ENCODE results near the gene APOD. TPM values are rescaled to one million over a fixed set of nuclear protein-coding genes. Genes with fewer than 3 reads are reported as not detected.
A peak's percentile ranks its signal among the peaks of the same experiment; 100 is the strongest.

APOD gene
- total and polyA plus RNA-seq, 4 experiments from 2014 or later = not detected

DNA sequence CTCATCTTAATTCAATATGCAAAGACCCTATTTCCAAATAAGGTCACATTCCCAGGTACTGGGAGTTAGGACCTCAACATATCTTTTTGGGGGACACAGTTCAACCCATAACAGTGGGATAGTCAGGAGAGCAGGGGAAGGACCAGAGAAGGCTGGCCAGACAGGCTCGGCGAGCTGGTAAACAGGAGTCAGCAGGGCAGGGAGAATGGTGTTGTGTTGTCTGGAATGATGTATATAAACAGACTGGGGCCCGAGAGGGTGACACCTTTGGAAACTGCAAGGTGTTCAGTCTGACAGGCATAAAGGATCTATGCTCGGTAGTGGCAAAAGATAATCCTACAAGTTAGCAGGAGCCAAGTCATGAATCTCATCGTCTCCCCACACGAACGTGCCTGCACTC is 30.5 kb downstream of the APOD start:
- ChIA-PET CTCF (ENCODE audit: partially characterized antibody) (interaction anchor here (1.2 to 3.4 kb wide), 3 partner anchors 8 to 306 kb away, joined by 3 to 11 read pairs (median 5); no protein-coding TSS in a partner anchor), POLR2A (ENCODE audit: partially characterized antibody) (interaction anchor here (0.8 to 11.2 kb wide), 3 partner anchors 12 to 282 kb away, joined by 3 to 224 read pairs (median 4); partner anchors contain the start of genes ACAP2, PPP1R2 and XXYLT1)
- Mint-ChIP-seq H3K4me3 (peak overlapping the region in 7 of 8 donors; percentile 4 to 52 (median 32)), H3K4me1 (peaks cover 44 to 74% (median 64%) of the 10 kb centered on the region in 4 donors), H3K27me3 (no peaks in the 10 kb centered on the region), H3K36me3 (no peaks in the 10 kb centered on the region), H3K27ac (peak overlapping the region; percentile 92 to 99 (median 96)), H3K9me3 (no peaks in the 10 kb centered on the region)
- Histone ChIP-seq H3K27me3 (ENCODE audit: insufficient read depth, low read length) (no peaks in the 10 kb centered on the region), H3K36me3 (ENCODE audit: insufficient read depth, low read length) (no peaks in the 10 kb centered on the region), H3K27ac (ENCODE audit: low read depth, low read length) (peak overlapping the region; percentile 45), H3K4me3 (ENCODE audit: low read length in 2 of 2) (no peak overlapping the region), H3K4me1 (ENCODE audit: insufficient read depth, low read length) (peaks cover 68% of the 10 kb centered on the region), H3K9me3 (ENCODE audit: control insufficient read depth in 1 of 2, low read length in 2 of 2) (no peaks in the 10 kb centered on the region)
- DNase-seq = no peak
- intact Hi-C loops (cut with micrococcal nuclease) = loop anchor here (5.0 kb wide), 1 partner anchor 194 kb away; no protein-coding TSS in a partner anchor

DNA sequence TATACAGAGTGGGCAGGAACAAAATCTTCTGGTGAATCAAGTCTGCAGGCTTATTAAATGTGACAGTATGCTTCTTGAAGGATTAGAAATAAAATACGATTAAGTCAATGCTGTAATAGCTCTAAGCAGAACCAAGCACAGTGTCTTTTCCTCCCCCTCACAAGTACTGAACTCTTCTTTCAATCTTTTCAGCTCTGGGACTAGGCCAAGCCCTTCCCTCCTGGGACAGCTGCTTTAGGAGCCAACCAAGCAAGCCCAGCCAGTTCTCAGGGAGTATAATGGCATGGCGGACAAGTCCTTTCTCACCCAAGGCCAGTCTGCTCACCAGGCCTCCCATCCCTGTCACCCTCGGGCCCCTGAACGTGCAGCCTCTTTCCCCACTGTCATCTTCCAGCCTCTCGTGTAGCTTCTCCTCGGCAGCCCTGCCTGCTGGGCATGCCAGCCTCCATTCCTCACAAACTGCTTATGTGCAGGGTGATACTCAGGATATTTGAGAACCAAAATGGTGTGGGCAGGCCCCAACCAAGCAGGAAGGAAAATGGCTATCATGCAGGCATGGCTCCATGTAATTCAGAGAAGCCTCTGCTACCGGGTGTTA is 32.3 kb downstream of the APOD start:
- DNase-seq = no peak
- no peaks in the 10 kb centered on the region for H3K9me3 Mint-ChIP-seq
- peak overlapping the region in 1 of 2 donors; percentile 1 for H3K4me3 ChIP-seq (ENCODE audit: low read length in 2 of 2)
- H3K27ac Mint-ChIP-seq = peak overlapping the region; percentile 92 to 99 (median 96)
- ChIA-PET CTCF (ENCODE audit: partially characterized antibody) (interaction anchor here (0.7 to 3.4 kb wide), 8 partner anchors 8 to 361 kb away, joined by 3 to 20 read pairs (median 9); partner anchors contain the start of genes PPP1R2 and XXYLT1), POLR2A (ENCODE audit: partially characterized antibody) (interaction anchor here (1.8 to 11.2 kb wide), 6 partner anchors 10 to 357 kb away, joined by 6 to 224 read pairs (median 16); partner anchors contain the start of genes ACAP2, PPP1R2 and TNK2)
- H3K9me3 ChIP-seq (ENCODE audit: control insufficient read depth in 1 of 2, low read length in 2 of 2) = no peaks in the 10 kb centered on the region
- H3K27me3 ChIP-seq (ENCODE audit: insufficient read depth, low read length) = no peaks in the 10 kb centered on the region
- no peaks in the 10 kb centered on the region for H3K36me3 Mint-ChIP-seq
- peak overlapping the region in 7 of 8 donors; percentile 29 to 91 (median 84) for H3K4me3 Mint-ChIP-seq
- H3K4me1 Mint-ChIP-seq = peaks cover 55 to 90% (median 77%) of the 10 kb centered on the region in 4 donors
- no peaks in the 10 kb centered on the region for H3K36me3 ChIP-seq (ENCODE audit: insufficient read depth, low read length)
- H3K27me3 Mint-ChIP-seq = no peaks in the 10 kb centered on the region
- peaks cover 85% of the 10 kb centered on the region for H3K4me1 ChIP-seq (ENCODE audit: insufficient read depth, low read length)
- intact Hi-C loops (cut with micrococcal nuclease) = loop anchor here (2.0 to 5.0 kb wide), 2 partner anchors 196 to 281 kb away; partner anchors contain the start of gene XXYLT1
- peak overlapping the region; percentile 70 for H3K27ac ChIP-seq (ENCODE audit: low read depth, low read length)

DNA sequence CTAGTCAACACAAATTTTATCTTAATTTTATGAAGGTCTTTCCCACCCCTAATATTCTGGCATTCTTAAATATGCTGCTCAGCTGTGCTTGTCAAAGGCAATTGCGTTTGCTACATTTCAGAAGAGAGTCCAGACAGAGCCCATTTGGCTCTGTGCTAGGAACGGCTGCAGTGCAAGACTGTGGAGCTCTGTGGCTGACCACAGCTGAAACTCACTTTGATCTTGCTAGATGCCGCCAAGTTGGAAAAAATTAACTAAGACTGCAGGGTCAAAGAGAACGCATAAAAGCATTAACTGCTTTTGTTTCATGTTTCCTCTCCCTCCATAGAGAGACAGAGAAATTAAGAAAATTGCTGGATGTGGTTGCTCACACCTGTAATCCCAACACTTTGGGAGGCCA is 33.0 kb downstream of the APOD start:
- Mint-ChIP-seq H3K4me3 (peak overlapping the region; percentile 84 to 94 (median 90)), H3K9me3 (no peaks in the 10 kb centered on the region), H3K27me3 (no peaks in the 10 kb centered on the region), H3K27ac (peak overlapping the region; percentile 92 to 99 (median 96)), H3K4me1 (peaks cover 57 to 91% (median 77%) of the 10 kb centered on the region in 4 donors), H3K36me3 (no peaks in the 10 kb centered on the region)
- Histone ChIP-seq H3K27ac (ENCODE audit: low read depth, low read length) (peak overlapping the region; percentile 70), H3K4me3 (ENCODE audit: low read length in 2 of 2) (peak overlapping the region; percentile 64 to 74), H3K4me1 (ENCODE audit: insufficient read depth, low read length) (peaks cover 87% of the 10 kb centered on the region), H3K9me3 (ENCODE audit: control insufficient read depth in 1 of 2, low read length in 2 of 2) (no peaks in the 10 kb centered on the region), H3K27me3 (ENCODE audit: insufficient read depth, low read length) (no peaks in the 10 kb centered on the region), H3K36me3 (ENCODE audit: insufficient read depth, low read length) (no peaks in the 10 kb centered on the region)
- ChIA-PET CTCF (ENCODE audit: partially characterized antibody) (interaction anchor here (0.8 to 3.4 kb wide), 13 partner anchors 8 to 362 kb away, joined by 3 to 20 read pairs (median 7); partner anchors contain the start of genes PPP1R2 and XXYLT1), POLR2A (ENCODE audit: partially characterized antibody) (interaction anchor here (0.7 to 11.2 kb wide), 19 partner anchors 8 to 878 kb away, joined by 3 to 224 read pairs (median 6); partner anchors contain the start of genes ACAP2, LSG1, PCYT1A and PPP1R2)
- DNase-seq = peak in 1 of 5 donors; percentile 61
- intact Hi-C loops (cut with micrococcal nuclease) = loop anchor here (1.0 to 5.0 kb wide), 4 partner anchors 8 to 280 kb away; partner anchors contain the start of gene XXYLT1

DNA sequence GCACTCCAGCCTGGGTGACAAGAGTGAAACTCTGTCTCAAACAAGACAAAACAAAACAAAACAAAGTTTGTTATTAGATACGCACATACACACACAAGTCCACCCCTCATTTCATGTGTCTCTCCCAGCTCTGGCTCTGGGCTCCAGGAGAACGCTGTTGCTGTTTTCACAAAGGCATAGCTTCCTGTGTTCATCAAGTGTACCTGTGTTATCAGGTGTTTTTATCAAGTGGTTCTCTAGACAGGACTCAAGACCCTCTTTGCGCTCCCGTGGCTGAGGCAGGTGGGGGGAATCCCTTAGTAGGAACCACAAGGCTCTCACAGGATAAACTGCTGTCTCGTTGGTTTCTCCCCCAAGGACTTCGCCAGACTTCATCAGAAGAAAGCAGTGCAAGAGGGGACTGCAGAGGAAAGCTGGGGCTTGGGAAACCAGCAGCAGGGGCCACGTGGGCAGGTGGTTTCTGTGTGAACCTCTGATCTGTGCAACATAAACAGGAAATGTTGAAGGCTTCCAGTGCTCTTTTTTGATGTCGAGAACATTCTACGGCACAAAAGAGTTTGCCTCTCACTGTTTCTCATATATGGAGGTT is 33.7 kb downstream of the APOD start:
- H3K36me3 Mint-ChIP-seq = no peaks in the 10 kb centered on the region
- peak; percentile 87 to 96 (median 90) for DNase-seq
- H3K4me1 ChIP-seq (ENCODE audit: insufficient read depth, low read length) = peaks cover 88% of the 10 kb centered on the region
- no peaks in the 10 kb centered on the region for H3K36me3 ChIP-seq (ENCODE audit: insufficient read depth, low read length)
- H3K27me3 Mint-ChIP-seq = no peaks in the 10 kb centered on the region
- H3K9me3 Mint-ChIP-seq = no peaks in the 10 kb centered on the region
- intact Hi-C loops (cut with micrococcal nuclease) = loop anchor here (1.0 to 5.0 kb wide), 4 partner anchors 8 to 279 kb away; partner anchors contain the start of gene XXYLT1
- peak overlapping the region; percentile 84 to 94 (median 90) for H3K4me3 Mint-ChIP-seq
- H3K27ac Mint-ChIP-seq = peak overlapping the region; percentile 92 to 99 (median 96)
- H3K9me3 ChIP-seq (ENCODE audit: control insufficient read depth in 1 of 2, low read length in 2 of 2) = no peaks in the 10 kb centered on the region
- ChIA-PET CTCF (ENCODE audit: partially characterized antibody) (interaction anchor here (0.8 to 3.2 kb wide), 13 partner anchors 8 to 365 kb away, joined by 3 to 20 read pairs (median 5); partner anchors contain the start of genes PPP1R2 and XXYLT1), POLR2A (ENCODE audit: partially characterized antibody) (interaction anchor here (0.7 to 11.2 kb wide), 23 partner anchors 8 to 878 kb away, joined by 3 to 224 read pairs (median 4); partner anchors contain the start of genes ACAP2, LSG1, PCYT1A and PPP1R2)
- peak overlapping the region in 1 of 2 donors; percentile 74 for H3K4me3 ChIP-seq (ENCODE audit: low read length in 2 of 2)
- peak overlapping the region; percentile 70 for H3K27ac ChIP-seq (ENCODE audit: low read depth, low read length)
- peaks cover 56 to 93% (median 77%) of the 10 kb centered on the region in 4 donors for H3K4me1 Mint-ChIP-seq
- H3K27me3 ChIP-seq (ENCODE audit: insufficient read depth, low read length) = no peaks in the 10 kb centered on the region

DNA sequence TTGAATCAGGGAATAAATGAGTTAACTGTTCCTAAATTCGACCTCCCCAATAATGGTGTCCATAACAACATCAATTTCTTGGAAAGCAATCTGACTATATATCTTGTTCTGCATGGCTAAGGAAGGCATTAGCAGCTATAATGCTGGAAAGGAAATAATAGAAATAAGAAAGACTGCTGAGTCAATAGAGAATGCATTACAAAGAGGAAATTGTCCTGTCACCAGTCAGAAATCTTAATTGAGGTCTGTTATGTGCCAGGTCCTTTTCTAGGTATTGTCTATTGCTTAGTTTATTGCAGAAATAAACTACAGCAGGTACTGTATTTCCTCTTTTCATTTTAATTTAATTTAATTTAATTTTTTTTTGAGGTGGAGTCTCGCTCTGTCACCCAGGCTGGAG is 34.8 kb downstream of the APOD start:
- intact Hi-C loops (cut with micrococcal nuclease) = no loop called here
- Histone ChIP-seq H3K27me3 (ENCODE audit: insufficient read depth, low read length) (no peaks in the 10 kb centered on the region), H3K9me3 (ENCODE audit: control insufficient read depth in 1 of 2, low read length in 2 of 2) (no peaks in the 10 kb centered on the region), H3K4me3 (ENCODE audit: low read length in 2 of 2) (no peak overlapping the region), H3K4me1 (ENCODE audit: insufficient read depth, low read length) (peaks cover 98% of the 10 kb centered on the region), H3K36me3 (ENCODE audit: insufficient read depth, low read length) (no peaks in the 10 kb centered on the region), H3K27ac (ENCODE audit: low read depth, low read length) (peak overlapping the region; percentile 40)
- POLR2A ChIA-PET (ENCODE audit: partially characterized antibody) = interaction anchor here (0.6 to 11.2 kb wide), 11 partner anchors 7 to 359 kb away, joined by 3 to 224 read pairs (median 8); partner anchors contain the start of genes ACAP2, PPP1R2, TNK2 and XXYLT1
- CTCF ChIA-PET (ENCODE audit: partially characterized antibody) = interaction anchor here (1.3 to 3.2 kb wide), 5 partner anchors 11 to 366 kb away, joined by 3 to 20 read pairs (median 12); partner anchors contain the start of gene XXYLT1
- Mint-ChIP-seq H3K27ac (peak overlapping the region; percentile 81 to 98 (median 93)), H3K9me3 (peaks cover 0 to 1% (median 0%) of the 10 kb centered on the region in 8 donors), H3K27me3 (no peaks in the 10 kb centered on the region), H3K4me3 (peak overlapping the region; percentile 57 to 94 (median 77)), H3K36me3 (no peaks in the 10 kb centered on the region), H3K4me1 (peaks cover 66 to 94% (median 82%) of the 10 kb centered on the region in 4 donors)
- peak in 1 of 5 donors; percentile 24 for DNase-seq

DNA sequence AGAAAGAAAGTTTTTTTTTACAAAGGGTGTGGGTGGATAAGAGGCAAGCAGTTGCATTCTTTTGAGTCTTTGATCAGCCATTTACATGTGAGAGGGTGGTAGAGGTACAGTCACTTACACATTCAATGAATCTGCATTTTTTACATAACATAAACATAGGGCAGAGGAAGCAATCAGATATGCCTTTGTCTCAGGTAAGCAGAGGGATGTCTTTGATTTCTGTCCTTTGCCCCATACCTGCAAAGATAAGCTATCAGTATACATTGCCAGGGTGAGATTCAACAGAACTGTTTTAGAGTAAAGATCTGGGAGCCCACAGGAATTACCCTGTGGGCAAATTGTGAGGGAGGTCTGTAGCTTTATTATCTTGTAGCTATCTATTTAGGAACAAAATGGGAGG is 35.2 kb downstream of the APOD start:
- H3K4me3 ChIP-seq (ENCODE audit: low read length in 2 of 2) = no peak overlapping the region
- H3K9me3 Mint-ChIP-seq = peaks cover 0 to 1% (median 0%) of the 10 kb centered on the region in 8 donors
- H3K27ac Mint-ChIP-seq = peak overlapping the region; percentile 81 to 98 (median 93)
- H3K4me1 Mint-ChIP-seq = peaks cover 67 to 97% (median 83%) of the 10 kb centered on the region in 4 donors
- ChIA-PET POLR2A (ENCODE audit: partially characterized antibody) (interaction anchor here (0.6 to 11.2 kb wide), 8 partner anchors 7 to 360 kb away, joined by 3 to 224 read pairs (median 6); partner anchors contain the start of genes ACAP2, PPP1R2, TNK2 and XXYLT1), CTCF (ENCODE audit: partially characterized antibody) (interaction anchor here (1.3 to 3.2 kb wide), 3 partner anchors 11 to 367 kb away, joined by 3 to 20 read pairs (median 19); partner anchors contain the start of gene XXYLT1)
- H3K27ac ChIP-seq (ENCODE audit: low read depth, low read length) = peak overlapping the region; percentile 40
- H3K4me3 Mint-ChIP-seq = peak overlapping the region; percentile 57 to 84 (median 76)
- intact Hi-C loops (cut with micrococcal nuclease) = no loop called here
- H3K9me3 ChIP-seq (ENCODE audit: control insufficient read depth in 1 of 2, low read length in 2 of 2) = no peaks in the 10 kb centered on the region
- peaks cover 0 to 1% of the 10 kb centered on the region in 2 donors for H3K36me3 Mint-ChIP-seq
- peaks cover 100% of the 10 kb centered on the region for H3K4me1 ChIP-seq (ENCODE audit: insufficient read depth, low read length)
- no peaks in the 10 kb centered on the region for H3K27me3 Mint-ChIP-seq
- DNase-seq = no peak
- H3K27me3 ChIP-seq (ENCODE audit: insufficient read depth, low read length) = no peaks in the 10 kb centered on the region
- no peaks in the 10 kb centered on the region for H3K36me3 ChIP-seq (ENCODE audit: insufficient read depth, low read length)

All from CD4-positive, alpha-beta memory T cell (primary cell).